Trophoblast cell (in vitro differentiated cells and primary cell): Measurements from ENCODE around the gene ID2.

Experiments used
- DNase-seq, 2 donors: peaks; one replicate each; pipeline ENCODE4 v3.0.0-alpha.2; 2016
- H2AFZ ChIP-seq: 2 replicates; pipeline ENCODE4 v1.6.1; 2013; ENCODE audit warnings: low read length, moderate library complexity, mild to moderate bottlenecking; ENCODE audit not compliant: insufficient read depth, poor library complexity
- H2AK5ac ChIP-seq: 2 replicates; pipeline ENCODE4 v1.6.1; 2013; ENCODE audit warnings: mild to moderate bottlenecking, low read length
- H2BK120ac ChIP-seq: 2 replicates; pipeline ENCODE4 v1.6.1; 2013; ENCODE audit warnings: low read length, mild to moderate bottlenecking, moderate library complexity; ENCODE audit not compliant: insufficient read depth, poor library complexity
- H2BK12ac ChIP-seq: 2 replicates; pipeline ENCODE4 v1.6.1; 2013; ENCODE audit warnings: mild to moderate bottlenecking, low read length, moderate library complexity
- H2BK5ac ChIP-seq: 2 replicates; pipeline ENCODE4 v1.6.1; 2013; ENCODE audit warnings: low read length, low read depth, moderate library complexity, mild to moderate bottlenecking; ENCODE audit not compliant: poor library complexity
- H3K14ac ChIP-seq: 2 replicates; pipeline ENCODE4 v1.6.1; 2013; ENCODE audit warnings: mild to moderate bottlenecking, low read length
- H3K18ac ChIP-seq: 2 replicates; pipeline ENCODE4 v1.6.1; 2013; ENCODE audit warnings: mild to moderate bottlenecking, low read length
- H3K23ac ChIP-seq: 2 replicates; pipeline ENCODE4 v1.6.1; 2013; ENCODE audit warnings: low read length
- H3K27ac ChIP-seq: 2 replicates; pipeline ENCODE4 v1.5.1; 2013; ENCODE audit warnings: low read depth, mild to moderate bottlenecking, inconsistent platforms, low read length, moderate library complexity
- H3K27me3 ChIP-seq: 2 replicates; pipeline ENCODE4 v1.6.1; 2013; ENCODE audit warnings: inconsistent platforms, mild to moderate bottlenecking, low read length, moderate library complexity; ENCODE audit not compliant: insufficient read depth
- H3K36me3 ChIP-seq, 2 experiments: 1 replicate in 1 of 2; 2 replicates in 1 of 2; pipeline ENCODE4 v1.6.1; 2013; ENCODE audit warnings: low read length in 2 of 2, mild to moderate bottlenecking in 2 of 2, moderate library complexity in 1 of 2; ENCODE audit not compliant: insufficient read depth in 2 of 2, control insufficient read depth in 1 of 2
- H3K4ac ChIP-seq: 2 replicates; pipeline ENCODE4 v1.6.1; 2013; ENCODE audit warnings: low read depth, mild to moderate bottlenecking, low read length, moderate library complexity
- H3K4me1 ChIP-seq, 2 experiments: 1 replicate in 1 of 2; 2 replicates in 1 of 2; pipeline ENCODE4 v1.6.1; 2013; ENCODE audit warnings: low read length in 2 of 2, mild to moderate bottlenecking in 2 of 2, moderate library complexity in 1 of 2; ENCODE audit not compliant: insufficient read depth in 2 of 2, control insufficient read depth in 1 of 2
- H3K4me2 ChIP-seq: 2 replicates; pipeline ENCODE4 v1.6.1; 2013; ENCODE audit warnings: inconsistent platforms, mild to moderate bottlenecking, low read length, moderate library complexity
- H3K4me3 ChIP-seq: 2 replicates; pipeline ENCODE4 v1.5.1; 2013; ENCODE audit warnings: mild to moderate bottlenecking, low read depth, low read length, inconsistent platforms
- H3K79me1 ChIP-seq: one replicate; pipeline ENCODE4 v1.6.1; 2013; ENCODE audit warnings: low read length
- H3K79me2 ChIP-seq: 2 replicates; pipeline ENCODE4 v1.6.1; 2013; ENCODE audit warnings: low read length, mild to moderate bottlenecking; ENCODE audit not compliant: control insufficient read depth, insufficient read depth, poor library complexity
- H3K9ac ChIP-seq: 2 replicates; pipeline ENCODE4 v1.6.1; 2013; ENCODE audit warnings: mild to moderate bottlenecking, low read length
- H3K9me3 ChIP-seq: 2 replicates; pipeline ENCODE4 v1.6.1; 2013; ENCODE audit warnings: low read depth, mild to moderate bottlenecking, control low read depth, inconsistent platforms, low read length; ENCODE audit not compliant: insufficient read depth
- H4K12ac ChIP-seq: 2 replicates; pipeline ENCODE4 v1.6.1; 2013; ENCODE audit warnings: low read depth, mild to moderate bottlenecking, low read length, moderate library complexity
- H4K8ac ChIP-seq: 2 replicates; pipeline ENCODE4 v1.6.1; 2013; ENCODE audit warnings: low read depth, mild to moderate bottlenecking, low read length, moderate library complexity
- H4K91ac ChIP-seq: one replicate; pipeline ENCODE4 v1.6.1; 2013; ENCODE audit warnings: low read depth, mild to moderate bottlenecking, low read length, moderate library complexity
- WGBS: extraction: QIAGEN DNeasy Blood & Tissue Kit; methylation state at CpG from one replicate; pipeline ENCODE4 v1.1.7; 2013; ENCODE audit warnings: missing lambda C conversion rate; ENCODE audit not compliant: insufficient read length, insufficient coverage; ENCODE audit errors: extremely low coverage; 5-methylcytosine and 5-hydroxymethylcytosine counted together

Gene ID2

DNA sequence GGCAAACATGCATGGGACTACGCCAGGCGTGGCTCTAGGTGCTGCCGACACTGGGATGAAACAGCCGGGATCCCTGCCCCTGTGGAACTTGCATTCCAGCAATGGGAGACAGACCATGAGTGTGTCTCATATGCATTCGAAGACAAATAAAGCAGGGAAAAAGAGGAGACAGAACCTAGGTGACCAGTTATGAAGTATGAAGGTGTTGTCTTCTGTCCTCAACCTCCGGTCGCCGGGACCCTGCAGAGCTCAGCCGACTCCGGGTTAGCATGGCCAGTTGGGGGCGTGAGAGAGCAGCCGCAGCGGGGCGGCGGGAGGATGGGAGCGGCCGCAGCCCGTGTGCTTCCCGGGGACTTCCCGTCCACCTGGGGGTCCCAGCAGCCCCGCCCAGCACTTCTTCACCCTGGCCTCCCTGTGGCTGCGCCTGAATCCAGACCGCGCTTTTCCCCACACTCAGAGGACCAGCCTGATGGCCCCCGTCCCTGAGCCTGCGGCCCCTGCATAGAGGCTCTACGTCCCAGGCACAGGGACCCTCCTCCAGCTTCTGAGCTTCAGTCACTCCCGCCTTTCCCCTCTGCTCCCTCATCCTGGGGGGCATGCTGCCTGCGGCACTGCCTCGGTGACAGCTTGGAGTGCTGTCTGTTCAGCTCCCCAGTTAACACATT lies 11.4 kb downstream of the ID2 start:
- no peak overlapping the region for H3K4me3 ChIP-seq
- H3K4me1 ChIP-seq, result no peaks in the 10 kb centered on the region
- no peak overlapping the region for H3K4ac ChIP-seq
- DNase-seq, result peak in 1 of 2 donors; percentile 25
- no peak overlapping the region for H2AK5ac ChIP-seq
- no peak overlapping the region for H3K18ac ChIP-seq
- no peak overlapping the region for H3K23ac ChIP-seq
- no peaks in the 10 kb centered on the region for H3K27me3 ChIP-seq
- H3K14ac ChIP-seq, result no peak overlapping the region
- H4K8ac ChIP-seq, result no peak overlapping the region
- H2BK12ac ChIP-seq, result no peak overlapping the region
- H4K91ac ChIP-seq, result no peak overlapping the region
- H3K4me2 ChIP-seq, result peak overlapping the region; percentile 45
- peaks cover 4% of the 10 kb centered on the region for H3K9me3 ChIP-seq
- no peak overlapping the region for H3K27ac ChIP-seq
- H3K9ac ChIP-seq, result no peak overlapping the region
- H3K79me1 ChIP-seq, result peaks cover 2% of the 10 kb centered on the region
- H4K12ac ChIP-seq, result no peak overlapping the region
- H3K79me2 ChIP-seq, result no peaks in the 10 kb centered on the region
- H3K36me3 ChIP-seq, result no peaks in the 10 kb centered on the region
- H2BK5ac ChIP-seq, result no peak overlapping the region
- WGBS, result no CpG with 5 or more reads among the region's 30 CpGs
- H2BK120ac ChIP-seq, result no peak overlapping the region
- H2AFZ ChIP-seq, result no peak overlapping the region

- no peak overlapping the region for H3K14ac ChIP-seq
- no peak overlapping the region for H4K91ac ChIP-seq
- no peak overlapping the region for H2BK12ac ChIP-seq
- H3K36me3 ChIP-seq, result no peaks in the 10 kb centered on the region
- H3K9ac ChIP-seq, result no peak overlapping the region
- H2BK5ac ChIP-seq, result no peak overlapping the region
- H3K18ac ChIP-seq, result no peak overlapping the region
- H3K79me1 ChIP-seq, result peaks cover 2% of the 10 kb centered on the region
- H3K27ac ChIP-seq, result no peak overlapping the region
- H3K79me2 ChIP-seq, result no peaks in the 10 kb centered on the region
- no peak overlapping the region for H3K23ac ChIP-seq
- peaks cover 4% of the 10 kb centered on the region for H3K9me3 ChIP-seq
- H3K27me3 ChIP-seq, result no peaks in the 10 kb centered on the region
- no peak overlapping the region for H4K12ac ChIP-seq
- no peak overlapping the region for H2BK120ac ChIP-seq
- no peak overlapping the region for H2AFZ ChIP-seq
- H4K8ac ChIP-seq, result no peak overlapping the region
- H3K4me2 ChIP-seq, result no peak overlapping the region
- H3K4me3 ChIP-seq, result no peak overlapping the region
- H2AK5ac ChIP-seq, result no peak overlapping the region
- no CpG with 5 or more reads among the region's 8 CpGs for WGBS
- H3K4me1 ChIP-seq, result no peaks in the 10 kb centered on the region
- H3K4ac ChIP-seq, result no peak overlapping the region
- DNase-seq, result peak in 1 of 2 donors; percentile 59
Observed at GRCh38 chr2:8694737-8695136, 12.9 kb downstream of the ID2 start.

GRCh38 chr2:8697190-8697589 lies 15.3 kb downstream of the ID2 start:
- Histone ChIP-seq H3K27ac (no peak overlapping the region), H3K14ac (no peak overlapping the region), H3K9ac (no peak overlapping the region), H3K4me1 (no peaks in the 10 kb centered on the region), H4K8ac (no peak overlapping the region), H3K4ac (no peak overlapping the region), H3K79me1 (peaks cover 2% of the 10 kb centered on the region), H2BK120ac (no peak overlapping the region), H3K36me3 (no peaks in the 10 kb centered on the region), H3K23ac (no peak overlapping the region), H4K91ac (no peak overlapping the region), H2AFZ (no peak overlapping the region), H3K4me2 (no peak overlapping the region), H2BK5ac (no peak overlapping the region), H3K4me3 (no peak overlapping the region), H4K12ac (no peak overlapping the region), H2BK12ac (no peak overlapping the region), H3K9me3 (peaks cover 6% of the 10 kb centered on the region), H3K18ac (no peak overlapping the region), H3K27me3 (no peaks in the 10 kb centered on the region), H3K79me2 (no peaks in the 10 kb centered on the region), H2AK5ac (no peak overlapping the region)
- DNase-seq, result no peak
- WGBS, result no CpG with 5 or more reads among the region's 5 CpGs

GRCh38 chr2:8699839-8700238 lies 18.0 kb downstream of the ID2 start:
- Histone ChIP-seq H3K4me1 (no peaks in the 10 kb centered on the region), H3K79me2 (no peaks in the 10 kb centered on the region), H3K4ac (no peak overlapping the region), H3K23ac (no peak overlapping the region), H3K4me3 (no peak overlapping the region), H3K4me2 (no peak overlapping the region), H2BK5ac (no peak overlapping the region), H4K91ac (no peak overlapping the region), H2BK120ac (no peak overlapping the region), H4K12ac (no peak overlapping the region), H4K8ac (no peak overlapping the region), H3K79me1 (peaks cover 2% of the 10 kb centered on the region), H3K18ac (no peak overlapping the region), H3K14ac (no peak overlapping the region), H2BK12ac (no peak overlapping the region), H3K9ac (no peak overlapping the region), H3K36me3 (no peaks in the 10 kb centered on the region), H2AFZ (no peak overlapping the region), H3K9me3 (peaks cover 6% of the 10 kb centered on the region), H3K27ac (no peak overlapping the region), H3K27me3 (no peaks in the 10 kb centered on the region), H2AK5ac (no peak overlapping the region)
- no CpG with 5 or more reads among the region's 7 CpGs for WGBS
- DNase-seq, result peak in 1 of 2 donors; percentile 35
